Mesothelial cell of epicardium (in vitro differentiated cells): ENCODE measurements around the gene MYO1D. TPM values are rescaled to one million over a fixed set of nuclear protein-coding genes. Genes with fewer than 3 reads are reported as not detected.

Experiments used
- DNase-seq, 2 experiments: peaks; one replicate each; pipeline ENCODE4 v3.0.0; 2021; ENCODE audit warnings: low spot score in 2 of 2; ENCODE audit not compliant: unreplicated experiment in 2 of 2
- H3K27ac Mint-ChIP-seq: 2 replicates; pipeline ENCODE4 v1.8.0; 2021; ENCODE audit warnings: mixed read lengths
- H3K27me3 Mint-ChIP-seq: 2 replicates; pipeline ENCODE4 v1.8.0; 2021; ENCODE audit warnings: low read depth, mixed read lengths
- H3K36me3 Mint-ChIP-seq: 2 replicates; pipeline ENCODE4 v1.8.0; 2021; ENCODE audit warnings: mixed read lengths
- H3K4me1 Mint-ChIP-seq: 2 replicates; pipeline ENCODE4 v1.8.0; 2021; ENCODE audit warnings: mixed read lengths
- H3K4me3 Mint-ChIP-seq: 2 replicates; pipeline ENCODE4 v1.8.0; 2021; ENCODE audit warnings: mild to moderate bottlenecking, moderate library complexity, mixed read lengths
- H3K9me3 Mint-ChIP-seq: 2 replicates; pipeline ENCODE4 v1.8.0; 2021; ENCODE audit warnings: mixed read lengths
- CTCF ChIP-seq: fragments of 200-600 bp; sonication (generic); IDR thresholded peaks from one replicate; pipeline ENCODE4 v1.5.0; 2021; ENCODE audit warnings: antibody characterized with exemption; ENCODE audit not compliant: unreplicated experiment
- total RNA-seq: library from RNA; stranded (reverse); gene quantifications from 3 replicates; pipeline ENCODE4 v1.2.1, GENCODE V29; 2021

The MYO1D gene
- total RNA-seq, 1 donor from 2014 or later = 48.6 TPM

- DNase-seq = no peak
- Mint-ChIP-seq H3K4me1 (peaks cover 4% of the 10 kb centered on the region), H3K4me3 (no peak overlapping the region), H3K9me3 (peaks cover 17% of the 10 kb centered on the region), H3K36me3 (peaks cover 20% of the 10 kb centered on the region), H3K27ac (no peak overlapping the region), H3K27me3 (no peaks in the 10 kb centered on the region)
- TF ChIP-seq CTCF = no peak
These were observed 290.3 kb downstream of the MYO1D start for GRCh38 chr17:32586666-32587065.

- DNase-seq = no peak
- no peak for TF ChIP-seq CTCF
- Mint-ChIP-seq H3K4me3 (no peak overlapping the region), H3K27me3 (no peaks in the 10 kb centered on the region), H3K27ac (no peak overlapping the region), H3K4me1 (peaks cover 4% of the 10 kb centered on the region), H3K36me3 (peaks cover 31% of the 10 kb centered on the region), H3K9me3 (peaks cover 28% of the 10 kb centered on the region)
These were observed 292.1 kb downstream of the MYO1D start for GRCh38 chr17:32584792-32585191.

- no peak overlapping the region for H3K27ac Mint-ChIP-seq
- H3K4me3 Mint-ChIP-seq = no peak overlapping the region
- no peaks in the 10 kb centered on the region for H3K27me3 Mint-ChIP-seq
- peaks cover 4% of the 10 kb centered on the region for H3K4me1 Mint-ChIP-seq
- DNase-seq = no peak
- no peak for TF ChIP-seq CTCF
- peaks cover 31% of the 10 kb centered on the region for H3K36me3 Mint-ChIP-seq
- H3K9me3 Mint-ChIP-seq = peaks cover 33% of the 10 kb centered on the region
These were observed 293.9 kb downstream of the MYO1D start for GRCh38 chr17:32583053-32583452.

GRCh38 chr17:32575852-32576251 lies 301.1 kb downstream of the MYO1D start:
- Mint-ChIP-seq H3K4me3 (no peak overlapping the region), H3K9me3 (peaks cover 8% of the 10 kb centered on the region), H3K4me1 (no peaks in the 10 kb centered on the region), H3K27me3 (no peaks in the 10 kb centered on the region), H3K27ac (no peak overlapping the region), H3K36me3 (peaks cover 5% of the 10 kb centered on the region)
- TF ChIP-seq CTCF = no peak
- DNase-seq = no peak

GRCh38 chr17:32570081-32570396 lies 306.9 kb downstream of the MYO1D start:
- Mint-ChIP-seq H3K27ac (no peak overlapping the region), H3K27me3 (no peaks in the 10 kb centered on the region), H3K36me3 (peaks cover 12% of the 10 kb centered on the region), H3K4me3 (no peak overlapping the region), H3K4me1 (no peaks in the 10 kb centered on the region), H3K9me3 (no peaks in the 10 kb centered on the region)
- TF ChIP-seq CTCF = no peak
- no peak for DNase-seq
